ENCODE results near the gene RAF1. TPM values are rescaled to one million over a fixed set of nuclear protein-coding genes. Genes with fewer than 3 reads are reported as not detected.

RAF1 gene
- total and polyA plus RNA-seq, 2 of the 8 experiments (the other 6 are each of a cell fraction or from before 2014, with no cell fraction given): 103 to 118 TPM

DNA sequence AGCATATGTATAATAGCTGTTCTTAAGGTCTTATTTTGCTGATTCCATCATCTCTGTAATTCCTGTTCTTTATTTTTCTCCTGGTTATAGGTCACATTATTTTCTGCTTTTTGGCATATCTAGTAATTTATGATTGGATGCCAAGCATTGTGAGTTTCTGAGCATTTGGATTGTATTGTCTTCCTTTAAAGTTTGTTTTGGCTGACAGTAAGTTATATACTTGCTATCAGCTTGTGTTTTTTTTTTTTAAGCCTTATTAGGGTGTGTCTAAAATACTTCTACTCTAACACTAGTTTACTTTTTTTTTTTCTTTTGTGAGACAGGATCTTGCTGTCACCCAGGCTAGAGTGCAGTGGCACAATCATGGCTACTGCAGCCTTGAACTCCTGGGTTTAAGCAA, 96.9 kb downstream of the RAF1 start:
- Histone ChIP-seq H2BK12ac (ENCODE audit: low read depth, low read length) (no peak overlapping the region), H2AK5ac (ENCODE audit: low read depth, low read length) (no peak overlapping the region), H3K4me1 (replicated peaks in 1 of 4; ENCODE audit: control insufficient read depth in 3 of 4, insufficient read depth in 4 of 4, low read length in 3 of 4) (peaks cover 0 to 5% (median under 1%) of the 10 kb centered on the region in 4 experiments; a peak in 3 of 7 replicates), H2AFZ (ENCODE audit: low read length) (no peak overlapping the region), H3K27ac (ENCODE audit: low read depth, low read length) (no peak overlapping the region), H2BK120ac (replicated peaks; ENCODE audit: low read depth, low read length) (no peak overlapping the region), H4K8ac (ENCODE audit: extremely low read depth, insufficient read depth, low read length) (no peak overlapping the region), H3K27me3 (replicated peaks in 1 of 4; ENCODE audit: control insufficient read depth in 3 of 4, extremely low read depth in 1 of 4, insufficient read depth in 3 of 4, low read length in 3 of 4) (no peaks in the 10 kb centered on the region), H3K4ac (replicated peaks; ENCODE audit: insufficient read length, low read depth, low read length) (no peak overlapping the region), H3K18ac (ENCODE audit: extremely low read depth, low read length) (no peak overlapping the region), H3K9ac (replicated peaks in 1 of 4; ENCODE audit: extremely low read depth in 1 of 4, low read depth in 3 of 4, low read length in 3 of 4) (no peak overlapping the region), H3K79me2 (ENCODE audit: control insufficient read depth in 1 of 2, insufficient read depth in 2 of 2, low read length in 2 of 2) (peaks cover 2 to 63% of the 10 kb centered on the region in 2 experiments; a peak in 3 of 4 replicates), H3K79me1 (ENCODE audit: low read depth, low read length) (peaks cover 8% of the 10 kb centered on the region), H3K23me2 (ENCODE audit: low read depth, low read length) (no peaks in the 10 kb centered on the region), H2BK5ac (ENCODE audit: low read depth, low read length) (no peak overlapping the region), H3K9me3 (ENCODE audit: insufficient read depth in 2 of 2, low read depth in 1 of 2, low read length in 1 of 2) (no peaks in the 10 kb centered on the region), H3K14ac (ENCODE audit: insufficient read length) (no peak overlapping the region), H3K56ac (replicated peaks; ENCODE audit: insufficient read length, low read depth, low read length) (no peak overlapping the region), H4K91ac (replicated peaks; ENCODE audit: insufficient read length, low read length) (no peak overlapping the region), H3K4me3 (ENCODE audit: extremely low read depth in 1 of 4, insufficient read depth in 2 of 4, low read depth in 3 of 4, low read length in 4 of 4) (no peak overlapping the region), H3K23ac (ENCODE audit: insufficient read length) (no peak overlapping the region), H4K5ac (ENCODE audit: insufficient read length, low read depth, low read length) (no peak overlapping the region), H2BK15ac (ENCODE audit: low read length) (no peak overlapping the region), H3K36me3 (ENCODE audit: control insufficient read depth in 2 of 4, insufficient read depth in 4 of 4, low read length in 3 of 4) (peaks cover 6 to 21% (median 16%) of the 10 kb centered on the region in 4 experiments; a peak in 7 of 8 replicates), H4K20me1 (replicated peaks in 1 of 2; ENCODE audit: control insufficient read depth in 1 of 2, insufficient read depth in 2 of 2, low read length in 2 of 2) (peaks cover 2 to 16% of the 10 kb centered on the region in 2 experiments), H3K4me2 (ENCODE audit: insufficient read depth in 1 of 2, low read depth in 2 of 2, low read length in 2 of 2) (no peak overlapping the region), H2BK20ac (ENCODE audit: low read length) (no peak overlapping the region)
- ChIA-PET POLR2A (ENCODE audit: partially characterized antibody) (no interaction called here), CTCF (ENCODE audit: partially characterized antibody) (interaction anchor here (0.6 to 1.4 kb wide), 5 partner anchors 11 to 496 kb away, joined by 3 to 4 read pairs (median 3); no protein-coding TSS in a partner anchor)
- no peak for TF ChIP-seq TEAD4 (IDR thresholded peaks at IDR 0.05; ENCODE audit: low read depth, low read length)
- DNase-seq (ENCODE audit: low read depth in 1 of 2, low spot score in 2 of 2) (no peak), FAIRE-seq (no peak)
